NCI-H2171 treated with DMSO at 0.1 percent for 48 hours (cell line): ENCODE data around the gene SLC6A17.
A peak's percentile ranks its signal among the peaks of the same experiment; 100 is the strongest.

ENCODE experiments used
- DNase-seq: peaks from one replicate; lab custom pipeline; 2025; lab: John Stamatoyannopoulos, UW

SLC6A17 gene

DNA sequence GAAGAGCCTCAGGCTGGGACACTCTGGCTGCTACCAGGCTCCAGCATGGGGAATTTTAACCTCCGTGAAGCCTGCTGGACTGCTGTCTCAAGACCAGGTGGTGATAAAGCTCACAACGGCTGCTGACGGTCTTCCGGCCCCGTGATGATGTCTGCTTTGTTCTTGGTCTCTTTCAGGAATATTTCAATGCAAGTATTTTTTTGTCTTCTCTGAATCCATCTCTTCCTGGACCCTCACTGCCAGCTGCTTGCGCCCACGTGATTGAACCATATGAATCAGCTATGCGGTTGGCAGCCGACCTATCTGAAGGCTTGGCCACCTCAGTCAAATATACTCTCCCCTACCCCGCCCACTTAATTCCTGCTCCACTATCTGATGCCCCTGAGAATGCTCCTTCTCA is 14.6 kb upstream of the SLC6A17 start:
- no peak for DNase-seq

DNA sequence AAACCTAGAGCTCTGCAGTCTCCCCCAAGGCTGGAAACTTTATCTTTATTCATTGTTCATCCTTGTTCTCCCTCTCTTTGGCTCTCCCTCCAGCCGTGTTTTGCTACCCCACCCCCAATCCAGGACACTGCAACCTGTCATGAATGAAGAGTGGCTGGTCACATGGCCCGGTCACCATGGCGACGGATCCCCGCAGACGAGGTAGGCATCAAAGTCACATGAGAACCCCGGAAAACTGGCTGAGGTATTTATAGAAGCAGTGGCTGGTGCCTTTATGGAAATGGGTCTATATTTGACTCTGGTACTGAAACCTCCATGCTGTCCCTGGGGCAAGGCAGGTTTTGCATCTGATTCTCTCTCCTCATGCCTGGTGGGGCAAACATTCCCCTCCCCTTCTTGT is 13.4 kb upstream of the SLC6A17 start:
- peak; percentile 94 for DNase-seq

DNA sequence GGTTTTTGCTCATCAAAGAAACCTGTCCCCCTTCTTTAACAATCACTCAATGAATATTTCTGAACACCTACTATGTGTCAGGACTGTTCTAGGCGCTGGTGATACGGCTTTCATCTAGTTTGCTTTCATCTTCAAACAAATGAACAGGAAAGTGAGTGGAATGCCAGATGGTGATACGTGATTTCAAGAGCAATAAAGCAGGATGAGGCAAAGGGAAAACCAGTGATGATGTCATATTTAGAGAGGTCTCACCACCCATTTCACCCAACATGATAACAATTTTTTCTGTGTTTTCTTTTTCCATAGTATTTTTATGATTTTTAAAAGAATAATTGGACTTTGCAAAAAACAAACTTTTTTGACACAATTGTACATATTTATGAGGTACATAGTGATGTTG is 11.3 kb upstream of the SLC6A17 start:
- DNase-seq, result peak; percentile 40

DNA sequence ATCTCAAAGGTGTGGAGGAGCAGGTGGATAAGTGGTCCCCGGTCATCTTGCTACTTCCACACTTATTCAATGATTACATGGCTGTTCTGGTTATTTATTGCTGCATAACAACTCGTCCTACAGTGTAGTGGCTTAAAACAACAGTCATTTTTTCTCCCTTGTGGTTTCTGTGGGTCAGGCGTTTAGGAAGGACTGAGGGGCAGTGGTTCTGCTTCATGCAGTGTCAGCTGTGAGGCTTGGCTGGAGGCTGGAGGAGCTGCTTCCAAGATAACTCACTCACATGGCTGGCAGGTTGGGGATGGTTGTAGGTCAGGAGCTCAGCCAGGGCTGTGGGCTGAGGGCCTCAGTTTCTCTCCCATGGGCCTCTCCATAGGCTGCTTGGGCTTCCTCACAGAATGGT is 5.9 kb upstream of the SLC6A17 start:
- DNase-seq, result no peak

DNA sequence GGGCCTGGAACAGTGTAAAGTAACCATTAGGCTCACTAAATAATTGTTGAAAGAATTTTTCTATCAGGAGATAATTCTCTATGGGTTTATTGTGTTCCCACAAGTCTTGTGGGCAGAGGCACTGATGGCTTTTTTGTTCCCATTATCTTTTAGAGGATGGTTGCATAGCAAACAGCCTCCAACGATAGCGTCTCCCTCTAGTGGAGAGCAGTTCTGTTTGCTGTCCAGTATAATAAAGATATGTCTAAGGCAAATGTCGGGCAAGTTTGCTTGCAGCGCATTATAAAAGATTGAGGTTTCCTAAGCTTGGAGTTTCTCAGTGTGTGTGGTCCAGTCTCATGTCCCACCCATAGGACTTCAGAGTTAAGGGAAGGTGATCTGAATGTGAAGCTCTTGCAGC is 1.3 kb upstream of the SLC6A17 start:
- no peak for DNase-seq

DNA sequence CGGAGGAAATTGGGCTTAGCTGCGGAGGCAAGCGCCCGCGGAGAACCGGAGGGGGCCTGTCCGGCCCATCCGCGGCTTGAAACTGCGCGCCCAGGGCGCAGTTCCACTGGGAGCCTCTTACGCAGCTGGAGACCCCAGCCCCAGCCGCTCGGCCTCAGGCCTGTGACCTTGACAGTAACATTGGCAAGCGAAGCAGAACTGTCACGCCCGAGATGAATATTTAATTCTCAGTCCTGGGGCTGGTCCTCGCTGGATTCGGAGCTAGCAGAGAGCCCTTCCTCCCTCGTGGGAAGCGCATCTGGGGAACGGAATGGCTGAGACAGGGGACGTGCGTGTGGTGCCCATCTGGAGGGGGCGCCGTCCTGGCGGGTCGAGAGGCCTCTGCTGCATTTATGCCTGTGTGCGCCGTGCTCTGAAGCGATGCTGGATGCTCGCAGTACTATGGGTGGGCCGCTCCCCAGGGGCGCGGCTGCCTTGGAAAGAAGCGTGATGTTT is 928 bp downstream of the SLC6A17 start:
- no peak for DNase-seq

DNA sequence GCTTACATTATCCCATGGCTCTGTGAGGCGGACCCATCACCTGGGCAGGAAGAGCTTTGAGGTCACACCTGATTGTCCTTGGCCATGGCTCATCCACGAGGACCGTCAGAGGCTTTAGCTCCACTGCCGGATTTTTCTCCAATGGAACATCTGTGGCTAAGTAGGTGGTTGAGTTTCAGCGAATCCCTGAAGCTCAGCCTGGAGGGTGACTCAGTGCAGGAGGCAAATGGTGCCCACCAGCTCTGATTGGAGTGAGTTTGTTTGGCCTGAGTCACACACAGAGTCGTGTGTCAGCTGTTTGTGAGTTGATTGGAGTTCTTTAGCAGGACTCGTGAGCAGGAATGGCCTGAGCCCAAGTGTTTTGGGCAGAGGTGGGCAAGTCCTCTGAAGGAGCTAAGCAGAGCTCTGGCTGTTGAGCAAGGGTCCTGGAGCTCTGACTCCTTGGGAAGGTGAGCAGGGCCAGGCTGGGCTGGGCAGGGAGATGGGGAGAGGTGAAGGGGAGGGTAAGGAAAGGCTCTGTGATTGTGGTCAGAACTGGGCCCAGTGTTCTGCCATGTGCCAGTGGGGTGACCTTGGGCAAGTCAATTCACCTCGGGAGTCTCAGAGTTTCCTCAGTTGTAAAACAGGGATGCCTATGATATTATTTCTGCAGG is 2.0 kb downstream of the SLC6A17 start:
- DNase-seq, result no peak

DNA sequence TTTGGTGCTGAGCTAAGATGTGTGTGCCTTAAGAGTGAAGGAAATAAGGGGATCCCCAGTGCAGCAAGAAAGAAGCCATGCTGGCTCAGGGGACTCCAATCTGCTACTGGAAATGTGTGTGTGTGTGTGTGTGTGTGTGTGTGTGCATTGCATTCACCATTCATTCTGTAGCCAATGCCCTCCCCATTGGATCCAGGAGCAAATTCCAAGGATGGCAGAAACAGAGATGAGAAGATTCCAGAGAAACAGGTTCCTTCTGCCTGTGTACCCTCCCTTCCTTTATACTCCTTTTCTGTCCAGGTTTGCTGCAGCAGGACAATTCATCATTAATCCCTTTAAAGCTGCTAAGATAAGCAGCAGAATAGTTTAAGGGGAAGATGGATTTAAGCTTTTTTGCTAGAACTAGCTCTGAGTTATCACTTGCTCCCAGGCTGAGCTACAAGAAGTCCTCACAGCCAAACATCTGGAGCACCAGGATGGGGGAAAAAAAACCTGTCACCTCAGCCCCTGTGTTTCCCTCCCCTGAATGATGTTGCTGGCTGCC is 3.2 kb downstream of the SLC6A17 start:
- no peak for DNase-seq

DNA sequence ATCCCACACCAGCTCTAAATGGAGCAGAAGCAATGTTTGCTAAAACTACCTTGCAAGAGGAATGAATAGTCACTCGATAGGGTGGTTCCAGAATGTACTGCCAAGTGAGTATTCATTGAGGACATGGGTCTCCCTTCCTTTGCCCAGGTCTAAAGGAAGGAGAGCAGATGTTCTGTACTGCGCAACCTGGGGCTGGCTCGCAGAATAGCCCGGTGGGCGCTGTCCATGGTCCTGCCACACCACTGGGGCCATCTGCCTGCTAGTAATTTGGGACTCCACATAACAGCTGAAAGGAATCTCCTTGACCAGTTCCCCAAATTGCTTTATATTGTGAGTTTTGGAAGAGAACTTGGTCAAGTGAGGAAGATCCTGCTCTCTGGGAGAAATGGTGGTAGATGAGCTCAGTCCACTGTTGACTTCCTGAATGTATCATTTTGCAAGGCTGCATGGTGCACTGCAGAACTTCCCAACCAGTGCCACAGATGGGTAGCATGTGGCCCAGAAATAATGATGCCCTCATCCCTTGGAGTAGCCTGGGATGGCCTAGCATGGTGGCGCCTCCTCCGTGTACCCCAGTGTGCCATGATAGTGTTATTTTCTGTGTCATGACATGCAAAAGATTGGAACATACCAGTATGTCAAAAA is 5.7 kb downstream of the SLC6A17 start:
- DNase-seq, result no peak

DNA sequence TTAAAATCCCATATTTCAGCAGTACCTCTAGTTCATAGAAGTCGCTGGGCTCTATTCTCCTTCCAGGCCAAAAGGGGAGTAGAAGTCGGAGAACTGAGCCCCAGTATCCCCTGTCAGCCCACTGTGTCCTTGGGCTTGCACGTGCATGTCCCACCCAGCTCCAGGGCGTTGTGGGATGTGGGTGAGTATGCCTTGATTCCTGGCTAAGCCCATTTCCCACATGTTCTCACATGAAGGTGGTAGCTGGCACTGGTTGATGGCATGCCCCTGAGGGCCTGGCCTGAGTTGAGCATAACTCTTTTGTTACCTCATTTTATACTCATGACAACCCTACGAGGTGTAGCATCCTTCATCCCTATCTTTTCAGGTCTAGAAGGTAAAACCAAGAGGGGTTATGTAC is 8.0 kb downstream of the SLC6A17 start:
- DNase-seq, result no peak

DNA sequence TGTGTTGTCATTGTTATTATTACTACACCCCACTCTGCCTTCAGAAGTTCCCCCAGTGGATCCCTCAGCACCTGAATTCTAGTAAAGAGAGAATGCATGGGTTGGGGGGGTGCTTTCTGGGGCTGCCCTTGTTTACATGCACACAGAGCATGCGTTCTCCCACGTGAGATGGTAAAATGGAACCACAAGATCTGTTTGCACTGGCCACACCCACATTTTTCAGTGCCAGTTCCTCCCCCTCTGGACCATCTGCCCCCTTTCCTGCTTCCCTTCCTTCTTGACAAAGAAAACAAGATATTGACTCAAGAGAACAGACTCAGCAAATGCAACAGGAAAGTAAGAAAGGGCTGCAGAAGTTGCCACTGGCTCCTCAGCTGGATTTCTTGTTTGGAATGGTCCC is 8.9 kb downstream of the SLC6A17 start:
- DNase-seq, result peak; percentile 88

DNA sequence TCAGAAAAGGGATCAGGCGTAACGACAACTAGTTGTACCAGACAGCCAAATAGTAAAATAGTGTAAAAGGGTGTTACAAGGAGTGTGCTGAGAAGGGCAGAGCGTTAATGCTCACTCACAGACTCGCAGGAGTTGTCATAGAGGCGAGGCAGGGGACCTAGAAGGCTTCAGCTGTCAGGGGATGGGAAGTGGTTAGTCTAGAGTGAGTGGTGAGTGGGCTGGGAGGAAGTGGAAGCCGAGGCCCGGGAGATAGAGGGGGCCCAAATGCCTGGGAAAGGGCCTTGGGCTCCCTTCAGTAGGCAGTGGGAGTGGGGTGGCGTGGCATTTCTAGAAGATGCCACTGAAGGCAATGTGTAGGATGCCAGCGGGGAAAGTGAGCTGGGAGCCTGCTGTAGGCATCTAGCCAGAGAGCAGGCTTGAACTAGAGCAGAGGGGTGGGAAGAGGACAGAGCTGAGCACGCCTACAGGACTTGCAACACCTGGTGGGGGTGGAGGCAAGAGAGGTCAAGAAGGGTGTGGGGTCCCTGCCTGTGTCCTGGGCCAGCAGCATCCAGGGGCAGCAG is 10.3 kb downstream of the SLC6A17 start:
- no peak for DNase-seq

DNA sequence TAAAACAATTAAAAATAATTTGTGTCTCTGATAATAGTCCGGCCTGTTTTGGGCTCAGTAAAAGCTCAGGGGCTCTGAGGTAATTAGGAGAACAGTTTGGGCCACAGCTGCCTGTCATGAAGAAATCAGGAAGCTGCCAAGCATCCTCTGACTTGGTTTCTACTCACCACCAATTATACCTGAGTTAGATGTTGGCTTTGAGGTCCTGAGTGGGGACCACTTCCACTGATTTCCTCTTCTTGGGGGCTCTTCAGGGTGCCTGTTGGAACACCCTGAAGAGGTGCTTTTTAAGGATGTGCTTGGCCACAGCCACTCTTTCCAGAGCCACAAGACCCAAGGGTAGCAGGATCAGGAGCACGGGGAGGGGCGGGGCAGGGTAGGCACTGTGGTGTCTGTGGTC is 10.9 kb downstream of the SLC6A17 start:
- DNase-seq, result no peak

DNA sequence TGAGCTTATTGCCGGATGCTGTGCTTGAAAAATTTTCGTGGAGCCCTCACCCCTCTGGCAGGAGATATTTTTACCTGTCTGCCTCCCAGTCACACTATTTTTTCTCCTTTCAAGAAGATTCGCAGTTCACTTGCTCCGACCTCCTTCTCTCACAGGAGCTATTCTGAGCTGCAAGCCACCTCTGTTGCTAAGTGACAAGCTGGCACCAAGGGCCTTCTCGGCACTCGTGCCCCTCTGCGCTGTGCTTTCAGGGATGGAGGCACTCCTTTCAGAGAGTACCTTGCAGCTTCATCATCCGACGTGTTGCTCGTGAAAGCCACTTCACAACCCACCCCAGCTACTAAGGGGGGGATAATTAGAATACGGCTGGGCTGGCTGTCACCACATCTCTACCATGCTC is 11.6 kb downstream of the SLC6A17 start:
- no peak for DNase-seq

DNA sequence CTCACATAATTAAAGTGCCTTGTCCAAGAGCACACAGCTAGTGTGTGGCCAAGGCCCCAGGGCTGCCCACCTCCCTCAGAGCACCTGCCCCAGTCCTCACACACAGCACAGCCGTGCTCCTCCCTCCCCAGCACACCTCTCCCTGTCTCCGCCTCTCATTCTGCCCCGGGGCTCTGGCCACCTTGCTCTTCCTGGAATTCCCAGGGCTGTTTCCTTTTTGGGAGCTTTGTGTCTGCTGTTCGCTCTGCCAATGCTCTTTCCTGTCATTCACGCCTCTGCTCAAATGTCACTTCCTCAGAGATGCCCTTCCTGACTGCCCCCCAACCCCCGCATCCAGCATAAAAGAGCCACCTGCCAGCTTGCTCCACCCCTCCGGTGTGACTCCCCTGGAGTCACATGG is 13.3 kb downstream of the SLC6A17 start:
- no peak for DNase-seq

DNA sequence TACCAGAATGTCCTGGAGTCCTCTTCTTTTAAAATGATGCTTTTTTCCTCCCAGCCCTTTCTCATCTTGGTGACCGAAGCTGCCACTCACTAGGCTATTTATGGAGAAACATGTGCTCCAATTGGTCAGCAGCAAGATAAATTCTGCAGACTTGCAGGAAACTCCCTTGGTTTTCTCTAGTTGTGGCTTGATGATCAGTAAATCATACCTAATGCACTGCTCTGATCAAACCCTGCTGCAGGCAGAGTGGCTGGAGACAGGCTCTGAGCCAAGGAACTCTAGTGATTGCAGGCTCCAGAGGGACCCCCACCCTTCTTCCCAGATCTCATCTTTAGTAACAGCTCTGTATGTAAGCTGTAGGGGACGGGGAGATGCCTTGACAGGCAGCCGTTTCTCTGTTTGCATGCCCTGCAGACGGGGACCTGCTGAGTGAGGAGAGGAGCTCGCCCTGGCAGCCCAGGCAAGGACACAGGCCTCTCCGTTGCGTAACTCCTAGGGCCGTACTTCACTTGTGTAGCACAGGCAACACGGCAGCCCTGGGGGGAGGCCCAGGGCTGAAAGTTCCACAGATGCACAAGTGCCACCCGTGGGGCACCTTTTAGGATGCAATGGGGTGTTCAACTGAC is 14.5 kb downstream of the SLC6A17 start:
- DNase-seq, result no peak

DNA sequence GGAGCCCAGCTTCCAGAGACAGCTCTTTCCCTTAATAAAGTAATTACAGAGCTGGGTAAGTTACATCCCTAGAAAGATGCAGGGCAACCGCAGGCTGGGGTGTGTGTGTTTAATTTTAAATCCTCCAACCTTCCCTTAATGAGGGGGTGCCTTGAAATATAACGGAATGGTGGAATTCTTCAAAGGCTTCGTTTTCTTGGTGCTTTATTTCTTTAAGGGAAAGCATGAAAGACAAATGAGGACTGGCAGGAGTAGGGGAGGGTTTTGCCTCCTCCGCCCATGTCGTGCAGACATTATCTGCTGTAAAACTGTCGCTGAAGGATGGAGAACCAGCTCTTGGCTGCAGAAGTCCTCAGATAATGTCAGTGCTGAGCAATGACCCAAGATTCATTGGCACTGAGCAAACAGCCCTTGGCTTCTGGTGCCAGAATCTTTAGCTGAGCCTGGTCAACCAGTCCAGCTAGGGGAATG is 15.5 kb downstream of the SLC6A17 start:
- DNase-seq, result no peak

DNA sequence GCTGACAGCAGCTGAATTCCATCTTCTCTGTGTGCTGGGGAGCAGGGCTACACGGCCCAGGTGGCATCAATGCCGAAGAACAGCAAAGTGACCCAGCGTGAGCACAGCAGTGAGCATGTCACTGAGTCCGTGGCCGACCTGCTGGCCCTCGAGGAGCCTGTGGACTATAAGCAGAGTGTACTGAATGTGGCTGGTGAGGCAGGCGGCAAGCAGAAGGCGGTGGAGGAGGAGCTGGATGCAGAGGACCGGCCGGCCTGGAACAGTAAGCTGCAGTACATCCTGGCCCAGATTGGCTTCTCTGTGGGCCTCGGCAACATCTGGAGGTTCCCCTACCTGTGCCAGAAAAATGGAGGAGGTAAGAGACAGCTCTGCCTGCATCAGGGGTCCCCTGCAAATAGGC is 16.6 kb downstream of the SLC6A17 start:
- no peak for DNase-seq

DNA sequence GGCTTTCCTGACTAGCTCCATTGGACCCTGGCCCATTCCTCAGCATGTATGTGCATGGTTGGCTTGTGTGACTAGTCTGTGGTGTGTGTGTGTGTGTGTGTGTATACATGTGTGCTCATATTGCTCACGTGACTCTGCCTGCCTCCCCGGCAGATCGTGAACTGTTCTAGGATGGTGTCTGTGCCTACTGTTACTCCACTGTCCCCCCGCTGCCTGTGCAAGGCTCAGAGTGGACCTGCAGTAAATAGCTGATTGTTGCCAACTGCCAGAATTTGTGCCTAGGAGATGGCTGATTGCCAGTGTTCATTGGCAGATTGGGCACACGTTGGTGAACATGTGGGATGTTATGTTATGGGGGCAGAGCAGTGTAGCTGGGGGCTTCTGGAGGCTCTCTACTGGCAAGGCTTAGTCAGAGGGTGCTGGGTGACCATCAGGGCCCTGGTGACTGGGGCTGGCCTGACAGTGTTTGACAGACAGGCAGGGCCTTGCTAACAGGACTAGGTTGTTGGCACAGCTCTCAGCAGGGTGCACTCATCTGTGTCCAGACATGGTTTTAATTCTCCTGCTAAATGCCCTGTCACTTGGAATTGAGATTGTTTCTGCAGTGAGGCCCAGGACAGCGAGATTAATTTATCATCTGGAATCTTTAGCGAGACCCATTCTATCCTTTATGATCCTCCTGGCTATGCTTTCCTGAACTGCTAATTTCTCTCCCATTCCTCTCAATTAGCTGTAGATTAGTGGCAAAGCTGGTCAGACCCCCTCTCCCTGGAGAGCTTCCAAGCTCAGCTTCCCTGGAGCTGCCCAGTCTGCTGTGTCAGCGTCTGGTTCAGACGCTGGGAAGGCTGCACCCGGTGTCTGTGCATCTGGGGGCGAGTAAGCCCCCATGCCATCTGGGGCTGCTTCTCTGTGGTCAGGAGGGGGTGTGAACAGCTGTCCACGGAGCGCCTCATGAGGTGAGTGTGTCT is 20.8 kb downstream of the SLC6A17 start:
- peak; percentile 89 for DNase-seq

DNA sequence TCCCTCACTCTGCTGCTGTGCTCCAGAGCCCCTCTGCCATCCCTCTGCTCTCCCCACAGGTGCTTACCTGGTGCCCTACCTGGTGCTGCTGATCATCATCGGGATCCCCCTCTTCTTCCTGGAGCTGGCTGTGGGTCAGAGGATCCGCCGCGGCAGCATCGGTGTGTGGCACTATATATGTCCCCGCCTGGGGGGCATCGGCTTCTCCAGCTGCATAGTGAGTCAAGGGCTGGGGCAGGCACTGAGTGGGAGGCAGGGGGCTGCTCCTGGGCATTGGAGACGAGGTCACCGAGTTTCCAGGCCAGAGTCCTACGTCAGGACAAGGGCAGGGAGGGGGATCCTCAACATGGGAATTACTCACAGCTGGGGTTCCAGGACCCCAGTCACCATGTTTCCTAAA is 21.7 kb downstream of the SLC6A17 start:
- no peak for DNase-seq

DNA sequence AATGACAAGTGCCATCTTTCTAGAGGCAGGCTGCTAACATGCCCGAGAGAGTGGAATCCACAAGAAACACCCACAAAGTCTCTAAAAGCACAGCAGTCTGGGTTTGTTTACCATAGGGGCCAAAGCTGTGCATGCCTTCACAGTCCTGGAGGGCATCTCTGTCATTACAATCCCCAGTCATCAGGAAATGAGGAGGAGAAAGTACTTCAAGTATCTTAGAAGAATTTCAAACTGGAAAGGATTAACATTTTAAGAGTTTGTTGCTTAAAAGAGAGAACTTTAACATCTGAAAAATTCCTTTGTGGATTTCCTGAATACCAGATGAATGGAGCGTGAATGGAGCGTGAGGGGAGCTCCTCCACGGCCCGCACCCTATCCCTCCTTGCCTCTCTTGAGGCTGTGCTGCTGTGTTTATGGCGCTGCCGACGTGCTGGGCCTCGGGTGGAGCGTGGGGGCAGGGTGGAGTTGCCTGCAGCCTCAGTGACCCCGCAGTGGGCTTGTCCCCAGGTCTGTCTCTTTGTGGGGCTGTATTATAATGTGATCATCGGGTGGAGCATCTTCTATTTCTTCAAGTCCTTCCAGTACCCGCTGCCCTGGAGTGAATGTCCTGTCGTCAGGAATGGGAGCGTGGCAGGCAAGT is 23.3 kb downstream of the SLC6A17 start:
- DNase-seq, result no peak
